Hematopoietic multipotent progenitor cell treated with erythropoietin and hydrocortisone succinate and interleukin-3 and kit ligand, for 6 days (in vitro differentiated cells): ENCODE results near the gene TRPC4AP.
A peak's percentile ranks its signal among the peaks of the same experiment; 100 is the strongest.

Experiments
- DNase-seq: peaks from one replicate; pipeline ENCODE4 v3.0.0-alpha.2; 2015

Gene TRPC4AP

GRCh38 chr20:35013421-35014411 is 78.9 kb downstream of the TRPC4AP start:
- DNase-seq: peak; percentile 22

GRCh38 chr20:35012227-35013069 is 80.2 kb downstream of the TRPC4AP start:
- DNase-seq: no peak

GRCh38 chr20:35011589-35012226 is 80.9 kb downstream of the TRPC4AP start:
- DNase-seq: no peak

- DNase-seq: no peak
Measured at GRCh38 chr20:35010405-35011192, 82.0 kb downstream of the TRPC4AP start.

GRCh38 chr20:35009665-35010328 is 82.8 kb downstream of the TRPC4AP start:
- DNase-seq: no peak

GRCh38 chr20:35008411-35009342 is 83.9 kb downstream of the TRPC4AP start:
- DNase-seq: no peak

- no peak for DNase-seq
Measured at GRCh38 chr20:35007891-35008290, 84.7 kb downstream of the TRPC4AP start.

- no peak for DNase-seq
Measured at GRCh38 chr20:35007413-35007812, 85.2 kb downstream of the TRPC4AP start.

- no peak for DNase-seq
Measured at GRCh38 chr20:35006531-35006971, 86.1 kb downstream of the TRPC4AP start.

- no peak for DNase-seq
Measured at GRCh38 chr20:35006009-35006408, 86.6 kb downstream of the TRPC4AP start.

GRCh38 chr20:35005463-35005961 is 87.1 kb downstream of the TRPC4AP start:
- DNase-seq: no peak

GRCh38 chr20:35004749-35005462 is 87.7 kb downstream of the TRPC4AP start:
- no peak for DNase-seq

GRCh38 chr20:35004051-35004725 is 88.4 kb downstream of the TRPC4AP start:
- no peak for DNase-seq

GRCh38 chr20:35003211-35004031 is 89.2 kb downstream of the TRPC4AP start:
- no peak for DNase-seq

- DNase-seq: no peak
Measured at GRCh38 chr20:35002426-35003210, 90.0 kb downstream of the TRPC4AP start.

GRCh38 chr20:35001596-35002362 is 90.8 kb downstream of the TRPC4AP start:
- DNase-seq: peak; percentile 25
